ENCODE results near the gene SEMA3E.

The SEMA3E gene

DNA sequence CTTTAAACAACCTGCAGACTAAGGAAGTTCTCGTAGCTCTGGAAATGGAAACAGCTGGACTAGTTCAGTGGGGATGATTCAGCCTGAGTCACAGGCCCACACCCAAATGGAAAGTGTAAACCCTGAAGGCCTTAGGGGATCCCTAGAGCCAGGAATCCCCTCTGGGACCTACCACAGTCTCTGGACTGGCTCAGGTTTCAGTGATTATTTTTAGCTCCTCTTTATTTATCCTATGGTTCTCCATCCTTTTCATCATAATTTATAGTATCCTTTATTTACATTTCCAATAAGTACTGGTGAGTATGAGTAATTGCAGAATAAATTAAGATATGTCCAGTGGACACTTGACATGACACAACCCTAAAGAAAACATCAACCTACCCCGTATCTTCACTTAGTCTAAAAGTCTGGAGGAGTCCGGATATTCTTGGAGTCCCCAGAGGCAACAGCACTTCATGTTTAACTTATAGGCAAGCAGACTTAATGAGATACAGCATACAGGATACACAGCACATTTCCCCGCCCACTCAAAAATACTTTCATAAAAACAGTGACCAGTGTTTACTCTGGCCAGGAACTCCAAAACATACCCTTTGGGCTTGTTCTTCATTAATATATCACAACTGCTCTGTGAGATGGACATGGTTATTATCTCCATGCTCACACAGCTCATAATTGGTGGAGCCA is 28.4 kb upstream of the SEMA3E start (continued):
- TF ChIP-seq, protein P1, sequence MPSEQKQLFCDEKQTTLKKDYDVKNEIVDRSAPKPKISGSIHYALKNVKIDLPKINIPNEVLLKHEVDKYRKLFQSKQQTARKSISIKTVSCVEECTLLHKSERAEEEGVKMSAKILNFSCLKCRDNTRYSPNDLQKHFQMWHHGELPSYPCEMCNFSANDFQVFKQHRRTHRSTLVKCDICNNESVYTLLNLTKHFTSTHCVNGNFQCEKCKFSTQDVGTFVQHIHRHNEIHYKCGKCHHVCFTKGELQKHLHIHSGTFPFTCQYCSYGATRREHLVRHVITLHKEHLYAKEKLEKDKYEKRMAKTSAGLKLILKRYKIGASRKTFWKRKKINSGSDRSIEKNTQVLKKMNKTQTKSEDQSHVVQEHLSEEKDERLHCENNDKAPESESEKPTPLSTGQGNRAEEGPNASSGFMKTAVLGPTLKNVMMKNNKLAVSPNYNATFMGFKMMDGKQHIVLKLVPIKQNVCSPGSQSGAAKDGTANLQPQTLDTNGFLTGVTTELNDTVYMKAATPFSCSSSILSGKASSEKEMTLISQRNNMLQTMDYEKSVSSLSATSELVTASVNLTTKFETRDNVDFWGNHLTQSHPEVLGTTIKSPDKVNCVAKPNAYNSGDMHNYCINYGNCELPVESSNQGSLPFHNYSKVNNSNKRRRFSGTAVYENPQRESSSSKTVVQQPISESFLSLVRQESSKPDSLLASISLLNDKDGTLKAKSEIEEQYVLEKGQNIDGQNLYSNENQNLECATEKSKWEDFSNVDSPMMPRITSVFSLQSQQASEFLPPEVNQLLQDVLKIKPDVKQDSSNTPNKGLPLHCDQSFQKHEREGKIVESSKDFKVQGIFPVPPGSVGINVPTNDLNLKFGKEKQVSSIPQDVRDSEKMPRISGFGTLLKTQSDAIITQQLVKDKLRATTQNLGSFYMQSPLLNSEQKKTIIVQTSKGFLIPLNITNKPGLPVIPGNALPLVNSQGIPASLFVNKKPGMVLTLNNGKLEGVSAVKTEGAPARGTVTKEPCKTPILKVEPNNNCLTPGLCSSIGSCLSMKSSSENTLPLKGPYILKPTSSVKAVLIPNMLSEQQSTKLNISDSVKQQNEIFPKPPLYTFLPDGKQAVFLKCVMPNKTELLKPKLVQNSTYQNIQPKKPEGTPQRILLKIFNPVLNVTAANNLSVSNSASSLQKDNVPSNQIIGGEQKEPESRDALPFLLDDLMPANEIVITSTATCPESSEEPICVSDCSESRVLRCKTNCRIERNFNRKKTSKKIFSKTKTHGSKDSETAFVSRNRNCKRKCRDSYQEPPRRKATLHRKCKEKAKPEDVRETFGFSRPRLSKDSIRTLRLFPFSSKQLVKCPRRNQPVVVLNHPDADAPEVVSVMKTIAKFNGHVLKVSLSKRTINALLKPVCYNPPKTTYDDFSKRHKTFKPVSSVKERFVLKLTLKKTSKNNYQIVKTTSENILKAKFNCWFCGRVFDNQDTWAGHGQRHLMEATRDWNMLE (tag by site-specific recombination; conservative IDR thresholded peaks at IDR 0.05; ENCODE audit: low read depth): no peak
- no peak for TF ChIP-seq ZNF548 (tag by site-specific recombination; IDR thresholded peaks at IDR 0.05)
- TF ChIP-seq, protein P2, sequence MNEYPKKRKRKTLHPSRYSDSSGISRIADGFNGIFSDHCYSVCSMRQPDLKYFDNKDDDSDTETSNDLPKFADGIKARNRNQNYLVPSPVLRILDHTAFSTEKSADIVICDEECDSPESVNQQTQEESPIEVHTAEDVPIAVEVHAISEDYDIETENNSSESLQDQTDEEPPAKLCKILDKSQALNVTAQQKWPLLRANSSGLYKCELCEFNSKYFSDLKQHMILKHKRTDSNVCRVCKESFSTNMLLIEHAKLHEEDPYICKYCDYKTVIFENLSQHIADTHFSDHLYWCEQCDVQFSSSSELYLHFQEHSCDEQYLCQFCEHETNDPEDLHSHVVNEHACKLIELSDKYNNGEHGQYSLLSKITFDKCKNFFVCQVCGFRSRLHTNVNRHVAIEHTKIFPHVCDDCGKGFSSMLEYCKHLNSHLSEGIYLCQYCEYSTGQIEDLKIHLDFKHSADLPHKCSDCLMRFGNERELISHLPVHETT (tag by site-specific recombination; IDR thresholded peaks at IDR 0.05): peak; percentile 83
- peak; percentile 69; the same call in 1 of the 2 replicates for TF ChIP-seq ZNF660 (tag by site-specific recombination; IDR thresholded peaks at IDR 0.05)
- TF ChIP-seq ZNF184 (tag by site-specific recombination; IDR thresholded peaks at IDR 0.05): no peak; the same call in 1 of the 2 replicates
- no peak for TF ChIP-seq ZNF112 (tag by site-specific recombination; IDR thresholded peaks at IDR 0.05)
- TF ChIP-seq, protein P3, sequence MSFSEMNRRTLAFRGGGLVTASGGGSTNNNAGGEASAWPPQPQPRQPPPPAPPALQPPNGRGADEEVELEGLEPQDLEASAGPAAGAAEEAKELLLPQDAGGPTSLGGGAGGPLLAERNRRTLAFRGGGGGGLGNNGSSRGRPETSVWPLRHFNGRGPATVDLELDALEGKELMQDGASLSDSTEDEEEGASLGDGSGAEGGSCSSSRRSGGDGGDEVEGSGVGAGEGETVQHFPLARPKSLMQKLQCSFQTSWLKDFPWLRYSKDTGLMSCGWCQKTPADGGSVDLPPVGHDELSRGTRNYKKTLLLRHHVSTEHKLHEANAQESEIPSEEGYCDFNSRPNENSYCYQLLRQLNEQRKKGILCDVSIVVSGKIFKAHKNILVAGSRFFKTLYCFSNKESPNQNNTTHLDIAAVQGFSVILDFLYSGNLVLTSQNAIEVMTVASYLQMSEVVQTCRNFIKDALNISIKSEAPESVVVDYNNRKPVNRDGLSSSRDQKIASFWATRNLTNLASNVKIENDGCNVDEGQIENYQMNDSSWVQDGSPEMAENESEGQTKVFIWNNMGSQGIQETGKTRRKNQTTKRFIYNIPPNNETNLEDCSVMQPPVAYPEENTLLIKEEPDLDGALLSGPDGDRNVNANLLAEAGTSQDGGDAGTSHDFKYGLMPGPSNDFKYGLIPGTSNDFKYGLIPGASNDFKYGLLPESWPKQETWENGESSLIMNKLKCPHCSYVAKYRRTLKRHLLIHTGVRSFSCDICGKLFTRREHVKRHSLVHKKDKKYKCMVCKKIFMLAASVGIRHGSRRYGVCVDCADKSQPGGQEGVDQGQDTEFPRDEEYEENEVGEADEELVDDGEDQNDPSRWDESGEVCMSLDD (tag by site-specific recombination; IDR thresholded peaks at IDR 0.05): no peak
- TF ChIP-seq, protein P4, sequence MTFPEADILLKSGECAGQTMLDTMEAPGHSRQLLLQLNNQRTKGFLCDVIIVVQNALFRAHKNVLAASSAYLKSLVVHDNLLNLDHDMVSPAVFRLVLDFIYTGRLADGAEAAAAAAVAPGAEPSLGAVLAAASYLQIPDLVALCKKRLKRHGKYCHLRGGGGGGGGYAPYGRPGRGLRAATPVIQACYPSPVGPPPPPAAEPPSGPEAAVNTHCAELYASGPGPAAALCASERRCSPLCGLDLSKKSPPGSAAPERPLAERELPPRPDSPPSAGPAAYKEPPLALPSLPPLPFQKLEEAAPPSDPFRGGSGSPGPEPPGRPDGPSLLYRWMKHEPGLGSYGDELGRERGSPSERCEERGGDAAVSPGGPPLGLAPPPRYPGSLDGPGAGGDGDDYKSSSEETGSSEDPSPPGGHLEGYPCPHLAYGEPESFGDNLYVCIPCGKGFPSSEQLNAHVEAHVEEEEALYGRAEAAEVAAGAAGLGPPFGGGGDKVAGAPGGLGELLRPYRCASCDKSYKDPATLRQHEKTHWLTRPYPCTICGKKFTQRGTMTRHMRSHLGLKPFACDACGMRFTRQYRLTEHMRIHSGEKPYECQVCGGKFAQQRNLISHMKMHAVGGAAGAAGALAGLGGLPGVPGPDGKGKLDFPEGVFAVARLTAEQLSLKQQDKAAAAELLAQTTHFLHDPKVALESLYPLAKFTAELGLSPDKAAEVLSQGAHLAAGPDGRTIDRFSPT (tag by site-specific recombination; IDR thresholded peaks at IDR 0.05): peak; percentile 88
- TF ChIP-seq ZNF549 (tag by site-specific recombination; IDR thresholded peaks at IDR 0.05): no peak
- 0 out of 2 replicates have a peak, but pooled peaks have one; percentile 30 for TF ChIP-seq SP3 (tag by site-specific recombination; IDR thresholded peaks at IDR 0.05)
- TF ChIP-seq ZNF48 (tag by site-specific recombination; IDR thresholded peaks at IDR 0.05): no peak
- TF ChIP-seq ZNF214 (tag by site-specific recombination; IDR thresholded peaks at IDR 0.05; ENCODE audit: borderline replicate concordance): no peak
- no peak for TF ChIP-seq ZNF514 (tag by site-specific recombination; IDR thresholded peaks at IDR 0.05)
- peak; percentile 40; the same call in 1 of the 2 replicates for TF ChIP-seq IKZF3 (tag by site-specific recombination; IDR thresholded peaks at IDR 0.05)
- TF ChIP-seq ZNF626 (tag by site-specific recombination; IDR thresholded peaks at IDR 0.05): no peak
- TF ChIP-seq, protein P5, sequence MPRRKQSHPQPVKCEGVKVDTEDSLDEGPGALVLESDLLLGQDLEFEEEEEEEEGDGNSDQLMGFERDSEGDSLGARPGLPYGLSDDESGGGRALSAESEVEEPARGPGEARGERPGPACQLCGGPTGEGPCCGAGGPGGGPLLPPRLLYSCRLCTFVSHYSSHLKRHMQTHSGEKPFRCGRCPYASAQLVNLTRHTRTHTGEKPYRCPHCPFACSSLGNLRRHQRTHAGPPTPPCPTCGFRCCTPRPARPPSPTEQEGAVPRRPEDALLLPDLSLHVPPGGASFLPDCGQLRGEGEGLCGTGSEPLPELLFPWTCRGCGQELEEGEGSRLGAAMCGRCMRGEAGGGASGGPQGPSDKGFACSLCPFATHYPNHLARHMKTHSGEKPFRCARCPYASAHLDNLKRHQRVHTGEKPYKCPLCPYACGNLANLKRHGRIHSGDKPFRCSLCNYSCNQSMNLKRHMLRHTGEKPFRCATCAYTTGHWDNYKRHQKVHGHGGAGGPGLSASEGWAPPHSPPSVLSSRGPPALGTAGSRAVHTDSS (tag by site-specific recombination; IDR thresholded peaks at IDR 0.05): no peak; the same call in 1 of the 2 replicates
- TF ChIP-seq, protein P6, sequence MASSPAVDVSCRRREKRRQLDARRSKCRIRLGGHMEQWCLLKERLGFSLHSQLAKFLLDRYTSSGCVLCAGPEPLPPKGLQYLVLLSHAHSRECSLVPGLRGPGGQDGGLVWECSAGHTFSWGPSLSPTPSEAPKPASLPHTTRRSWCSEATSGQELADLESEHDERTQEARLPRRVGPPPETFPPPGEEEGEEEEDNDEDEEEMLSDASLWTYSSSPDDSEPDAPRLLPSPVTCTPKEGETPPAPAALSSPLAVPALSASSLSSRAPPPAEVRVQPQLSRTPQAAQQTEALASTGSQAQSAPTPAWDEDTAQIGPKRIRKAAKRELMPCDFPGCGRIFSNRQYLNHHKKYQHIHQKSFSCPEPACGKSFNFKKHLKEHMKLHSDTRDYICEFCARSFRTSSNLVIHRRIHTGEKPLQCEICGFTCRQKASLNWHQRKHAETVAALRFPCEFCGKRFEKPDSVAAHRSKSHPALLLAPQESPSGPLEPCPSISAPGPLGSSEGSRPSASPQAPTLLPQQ (tag by site-specific recombination; IDR thresholded peaks at IDR 0.05): 0 out of 2 replicates have a peak, but pooled peaks have one; percentile 31
- TF ChIP-seq, protein P7, sequence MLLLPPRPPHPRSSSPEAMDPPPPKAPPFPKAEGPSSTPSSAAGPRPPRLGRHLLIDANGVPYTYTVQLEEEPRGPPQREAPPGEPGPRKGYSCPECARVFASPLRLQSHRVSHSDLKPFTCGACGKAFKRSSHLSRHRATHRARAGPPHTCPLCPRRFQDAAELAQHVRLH (tag by site-specific recombination; IDR thresholded peaks at IDR 0.05): 0 out of 2 replicates have a peak, but pooled peaks have one; percentile 21
- TF ChIP-seq ZNF10 (tag by site-specific recombination; IDR thresholded peaks at IDR 0.05): 0 out of 2 replicates have a peak, but pooled peaks have one; percentile 23
- peak; percentile 38; the same call in 1 of the 2 replicates for TF ChIP-seq ZNF324 (tag by site-specific recombination; IDR thresholded peaks at IDR 0.05)
- TF ChIP-seq, protein P8, sequence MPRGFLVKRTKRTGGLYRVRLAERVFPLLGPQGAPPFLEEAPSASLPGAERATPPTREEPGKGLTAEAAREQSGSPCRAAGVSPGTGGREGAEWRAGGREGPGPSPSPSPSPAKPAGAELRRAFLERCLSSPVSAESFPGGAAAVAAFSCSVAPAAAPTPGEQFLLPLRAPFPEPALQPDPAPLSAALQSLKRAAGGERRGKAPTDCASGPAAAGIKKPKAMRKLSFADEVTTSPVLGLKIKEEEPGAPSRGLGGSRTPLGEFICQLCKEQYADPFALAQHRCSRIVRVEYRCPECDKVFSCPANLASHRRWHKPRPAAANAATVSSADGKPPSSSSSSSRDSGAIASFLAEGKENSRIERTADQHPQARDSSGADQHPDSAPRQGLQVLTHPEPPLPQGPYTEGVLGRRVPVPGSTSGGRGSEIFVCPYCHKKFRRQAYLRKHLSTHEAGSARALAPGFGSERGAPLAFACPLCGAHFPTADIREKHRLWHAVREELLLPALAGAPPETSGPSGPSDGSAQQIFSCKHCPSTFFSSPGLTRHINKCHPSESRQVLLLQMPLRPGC (tag by site-specific recombination; IDR thresholded peaks at IDR 0.05): peak; percentile 73
- TF ChIP-seq ZXDB (tag by site-specific recombination; IDR thresholded peaks at IDR 0.05): peak; percentile 73; the same call in 1 of the 2 replicates
